DMS153 treated with DMSO at 0.1 percent for 48 hours (cell line): Measurements from ENCODE around the gene LILRB3.
A peak's percentile ranks its signal among the peaks of the same experiment; 100 is the strongest.
"Not testable (repeated sequence)": the region's sequence is repeated elsewhere in the genome, so short reads cannot be mapped to it uniquely, and the experiment has no call there.

Experiments
- DNase-seq: peaks from one replicate; lab custom pipeline; 2025; ENCODE audit not compliant: unreplicated experiment; lab: John Stamatoyannopoulos, UW

The LILRB3 gene

DNA sequence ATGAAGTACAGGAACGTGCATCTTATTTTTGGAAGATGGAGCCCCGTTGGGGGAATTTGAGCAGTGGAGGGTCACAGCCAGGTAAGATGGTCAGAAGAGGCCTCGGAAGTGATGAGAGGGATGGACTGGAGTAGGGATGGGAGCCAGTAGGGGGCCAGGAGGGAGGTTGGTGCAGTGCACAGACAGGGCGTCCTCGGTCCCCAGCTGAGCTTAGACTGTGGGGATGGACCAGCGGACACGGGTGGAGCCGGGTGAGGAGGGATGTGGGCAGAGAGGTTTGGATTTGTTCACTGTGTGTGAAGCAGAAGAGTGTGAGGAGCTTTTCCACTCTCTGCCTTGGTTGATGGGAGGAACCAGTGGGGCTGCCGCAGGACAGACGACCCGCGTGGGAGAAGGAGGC, 11.6 kb downstream of the LILRB3 start:
- DNase-seq = no peak

DNA sequence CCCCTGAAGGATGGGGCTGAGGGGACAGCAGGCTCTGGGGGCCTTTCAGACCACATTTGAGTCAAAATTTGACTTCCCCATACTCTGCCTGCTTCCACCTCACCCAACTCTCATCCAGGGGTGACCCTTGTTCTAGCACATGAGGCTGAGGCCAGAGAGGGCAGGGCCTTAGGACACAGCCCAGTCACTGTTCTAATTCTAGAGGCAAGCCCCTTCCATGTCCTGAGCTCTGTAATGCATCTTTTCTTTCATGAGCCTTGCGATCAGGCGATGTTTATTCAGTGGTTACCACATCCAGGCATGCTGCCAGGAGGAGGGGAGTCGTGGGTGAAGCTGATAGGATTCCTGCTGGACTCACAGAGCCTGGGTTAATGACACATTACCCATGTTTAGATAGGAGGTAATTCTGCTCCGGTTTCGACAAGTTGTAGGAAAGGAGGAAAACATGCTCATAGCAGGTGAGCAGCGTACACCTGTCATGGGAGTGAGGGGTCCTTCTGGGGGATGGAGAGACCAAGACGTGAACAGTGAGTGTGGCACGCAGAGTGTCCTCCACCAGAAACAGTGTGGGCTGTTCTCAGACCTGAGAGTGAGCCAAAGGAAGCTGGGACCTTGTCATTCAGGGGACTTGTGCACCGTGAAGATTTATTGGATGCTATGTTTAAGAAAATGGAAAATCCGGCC, 12.9 kb downstream of the LILRB3 start:
- DNase-seq = peak; percentile 84

DNA sequence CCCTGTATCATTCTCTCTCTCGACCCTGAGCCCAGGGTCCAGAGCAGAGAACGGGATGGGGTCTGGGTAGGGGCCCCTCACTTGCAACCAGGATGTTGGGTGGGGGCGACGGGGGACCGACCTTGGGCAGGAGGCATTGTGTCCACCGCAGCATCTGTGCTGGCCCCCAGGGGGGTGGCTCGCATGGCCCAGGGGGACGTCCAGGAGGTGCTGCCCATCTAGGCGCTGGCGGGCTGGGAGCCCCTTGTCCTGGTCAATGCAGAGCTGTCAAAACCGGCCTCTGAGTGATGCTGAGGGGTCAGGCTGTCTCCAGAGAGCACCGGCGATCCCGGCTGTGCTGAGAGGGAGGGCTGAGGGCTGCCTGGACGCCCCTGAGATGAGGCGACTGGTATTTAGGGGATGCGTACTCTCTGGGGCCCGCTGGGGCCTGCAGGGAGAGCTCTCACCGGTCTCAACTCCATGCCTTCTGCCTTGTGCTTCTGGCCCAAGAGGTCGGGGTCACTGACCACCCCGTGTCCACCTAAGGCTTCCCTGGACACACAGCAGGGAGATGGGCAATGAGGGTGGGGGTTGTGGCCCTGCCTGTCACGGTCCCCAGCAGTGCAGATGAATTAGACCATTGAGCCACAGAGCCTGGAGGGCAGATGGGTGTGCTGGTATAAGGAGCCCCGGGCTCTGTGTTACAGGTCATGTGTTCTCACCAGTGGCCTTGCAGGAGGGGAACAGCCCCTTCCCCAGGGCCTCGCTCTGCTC, 13.6 kb downstream of the LILRB3 start:
- no peak for DNase-seq

DNA sequence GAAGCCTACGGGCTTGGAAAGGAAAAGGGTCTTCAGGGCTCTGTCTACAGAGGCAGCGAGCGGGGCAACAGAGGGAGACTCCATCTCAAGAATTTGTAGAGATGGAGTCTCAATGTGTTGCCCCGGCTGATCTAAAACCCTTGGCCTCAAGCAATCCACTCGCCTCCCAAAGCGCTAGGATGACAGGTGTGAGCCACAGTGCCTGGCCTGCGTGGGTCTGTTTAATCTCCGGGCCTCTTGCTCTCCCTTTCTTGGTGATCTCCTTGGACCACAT, 14.1 kb downstream of the LILRB3 start:
- DNase-seq = no peak

DNA sequence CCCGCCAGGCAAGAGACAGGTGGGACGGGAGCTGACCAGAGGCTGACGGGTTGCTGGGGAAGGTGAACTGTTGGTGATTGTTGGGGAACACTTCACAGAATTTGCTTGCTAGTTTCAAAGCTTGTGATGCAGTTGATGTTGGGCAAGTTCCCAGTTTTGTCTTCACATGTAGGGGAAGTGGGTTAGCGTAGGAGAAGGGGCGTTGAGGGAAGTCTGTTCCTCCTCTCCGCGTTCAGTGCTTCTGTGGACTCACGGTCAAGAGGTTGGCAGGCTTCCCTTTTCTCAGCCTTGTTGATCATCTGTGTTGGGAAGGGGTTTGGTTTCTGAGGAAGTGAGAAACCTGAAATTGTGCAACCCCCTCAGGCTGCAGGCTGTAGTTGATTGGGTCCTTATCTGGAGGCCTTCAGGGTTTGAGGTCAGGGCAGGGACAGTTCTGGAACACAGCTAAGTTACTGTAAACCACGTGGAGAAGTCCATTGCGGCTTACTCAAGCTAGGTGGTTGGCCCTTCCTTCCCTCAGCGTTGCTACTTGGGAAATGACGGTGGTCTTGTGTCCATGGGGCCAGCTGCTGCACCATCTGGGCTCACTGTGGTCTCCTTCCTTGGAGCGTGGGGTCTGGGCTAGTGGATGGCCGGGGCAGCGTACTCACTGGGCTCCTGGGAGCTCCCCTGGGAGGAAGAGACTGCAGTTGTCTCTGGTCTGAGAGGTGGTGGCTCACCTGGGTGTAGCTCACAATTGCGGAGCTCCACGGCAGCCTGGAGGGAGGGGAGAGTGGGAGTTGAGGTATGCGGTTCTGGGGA, 14.6 kb downstream of the LILRB3 start:
- DNase-seq = no peak

DNA sequence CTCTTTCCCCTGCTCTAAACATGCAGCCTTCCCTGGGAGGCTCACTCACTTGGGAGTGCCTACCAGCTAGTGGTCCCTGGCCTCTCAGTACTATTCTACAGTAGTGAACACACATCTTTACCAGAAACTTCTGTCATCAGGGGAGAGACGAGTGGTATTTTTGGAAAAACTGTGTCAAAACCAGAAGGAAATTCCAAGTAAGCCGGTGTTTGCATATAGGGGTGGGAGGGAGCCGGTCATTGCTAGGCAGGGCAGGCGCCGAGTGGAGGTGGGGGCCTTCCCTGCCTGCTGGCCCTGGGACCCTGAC, 15.2 kb downstream of the LILRB3 start:
- DNase-seq = no peak

DNA sequence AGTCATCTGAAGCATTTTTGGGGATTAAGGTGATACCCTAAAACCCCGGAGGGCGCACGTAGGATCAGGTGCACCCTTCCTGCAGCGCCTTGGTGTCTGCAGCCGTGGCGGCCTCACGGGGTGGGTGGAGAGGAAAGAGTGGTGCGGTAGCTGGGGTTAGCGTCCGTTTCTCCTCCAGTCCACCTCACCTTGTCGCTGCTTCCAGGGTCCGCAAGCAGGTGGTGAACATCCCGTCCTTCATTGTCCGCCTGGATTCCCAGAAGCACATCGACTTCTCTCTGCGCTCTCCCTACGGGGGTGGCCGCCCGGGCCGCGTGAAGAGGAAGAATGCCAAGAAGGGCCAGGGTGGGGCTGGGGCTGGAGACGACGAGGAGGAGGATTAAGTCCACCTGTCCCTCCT, 15.6 kb downstream of the LILRB3 start:
- not testable (repeated sequence) for DNase-seq

DNA sequence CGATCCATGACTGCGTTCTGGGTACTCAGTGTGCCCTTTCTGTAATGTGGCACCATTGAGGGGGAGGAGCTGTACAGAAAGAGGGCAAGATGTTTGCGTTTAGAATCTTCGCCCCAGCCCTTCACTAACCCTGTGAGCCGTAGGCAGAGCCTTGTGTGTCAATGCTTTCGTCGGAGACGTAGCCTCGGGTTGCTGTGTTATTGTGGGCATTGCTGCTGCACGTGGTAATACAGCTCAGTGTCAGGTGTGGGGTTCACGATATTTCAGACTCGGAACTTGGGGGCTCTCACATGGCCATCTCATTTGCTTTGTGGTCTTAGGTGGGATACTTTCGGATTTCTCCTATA, 16.0 kb downstream of the LILRB3 start:
- no peak for DNase-seq

DNA sequence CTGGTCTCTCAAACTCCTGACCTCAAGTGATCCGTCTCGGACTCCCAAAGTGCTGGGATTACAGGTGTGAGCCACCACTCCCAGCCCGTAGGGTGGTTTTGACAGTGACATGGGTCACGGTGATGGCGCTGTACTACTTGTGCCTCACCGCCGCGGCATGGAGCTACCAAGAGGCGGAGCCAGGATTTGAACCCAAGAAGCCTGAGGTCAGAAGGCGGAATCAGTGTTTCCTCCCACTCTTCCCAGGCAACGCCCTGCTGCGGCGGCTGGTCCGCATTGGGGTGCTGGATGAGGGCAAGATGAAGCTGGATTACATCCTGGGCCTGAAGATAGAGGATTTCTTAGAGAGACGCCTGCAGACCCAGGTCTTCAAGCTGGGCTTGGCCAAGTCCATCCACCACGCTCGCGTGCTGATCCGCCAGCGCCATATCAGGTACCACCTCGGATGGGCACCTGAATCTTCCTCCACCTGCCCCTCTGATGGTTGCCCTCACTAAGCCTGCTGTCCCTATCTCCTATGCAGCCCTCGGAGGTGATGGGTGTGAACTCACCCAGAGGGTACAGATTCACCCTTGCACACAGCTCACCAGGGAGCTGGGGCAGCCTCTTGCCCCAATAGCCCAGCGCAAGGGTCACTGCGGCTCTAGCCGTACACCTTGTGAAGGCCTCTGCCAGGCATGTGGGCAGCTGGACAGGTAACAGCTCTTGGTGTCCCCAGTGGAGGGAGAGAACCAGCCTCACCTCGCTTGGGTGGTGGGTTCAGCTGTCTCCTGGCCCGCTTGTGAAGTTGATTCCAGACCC, 16.6 kb downstream of the LILRB3 start:
- DNase-seq = no peak

DNA sequence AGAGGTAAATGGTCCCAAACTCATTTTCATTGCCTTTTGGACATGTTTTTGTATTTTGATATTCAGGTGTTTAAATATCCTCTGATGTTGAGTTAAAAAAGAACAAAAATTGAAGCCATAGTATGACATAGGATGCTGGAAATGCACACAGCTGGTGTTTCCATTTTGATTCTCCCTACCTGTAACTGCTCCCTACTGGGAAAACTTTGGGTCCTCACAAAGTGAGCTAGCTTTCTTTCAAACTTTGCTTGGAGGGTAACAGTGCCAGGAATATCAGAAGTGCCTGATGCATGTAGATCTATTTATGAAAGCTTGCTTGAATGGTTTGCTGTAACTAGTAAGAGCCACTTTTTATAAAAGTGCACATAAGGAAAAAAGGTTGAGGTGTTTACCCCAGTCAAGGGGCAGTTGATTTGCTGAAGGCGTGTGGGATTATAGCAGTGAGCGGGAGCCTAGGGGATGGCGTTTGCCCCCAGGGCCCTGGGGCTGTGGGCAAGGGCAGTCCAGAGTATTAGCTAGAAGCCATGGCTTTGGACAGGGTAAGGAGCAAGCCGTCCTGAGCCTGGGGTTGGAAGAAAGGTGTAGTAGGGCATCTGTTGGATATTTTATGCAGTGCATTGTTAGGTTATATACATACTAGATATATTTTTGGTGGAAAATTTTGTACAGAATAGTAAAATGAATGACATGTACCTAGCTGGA, 17.9 kb downstream of the LILRB3 start:
- DNase-seq = no peak

DNA sequence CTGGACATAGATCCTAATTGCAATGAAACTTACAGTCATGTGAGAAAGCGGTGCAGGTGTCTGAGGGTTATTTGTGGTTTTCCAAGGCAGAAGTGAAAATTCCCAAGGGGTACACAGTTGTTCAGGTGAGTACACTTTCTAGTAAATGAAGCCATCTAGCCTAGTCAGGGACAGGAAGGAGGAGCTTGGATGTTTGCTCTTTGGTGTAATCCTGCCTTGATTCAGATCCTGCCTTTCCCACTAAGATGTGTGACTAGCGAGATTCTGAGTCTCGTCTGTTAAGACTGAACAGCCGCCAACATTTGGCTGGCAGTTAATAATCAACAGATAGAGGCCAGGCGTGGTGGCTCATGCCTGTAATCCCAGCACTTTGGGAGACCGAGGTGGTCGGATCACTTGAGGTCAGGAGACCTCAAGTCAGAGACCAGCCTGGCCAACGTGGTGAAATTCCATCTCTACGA, 19.6 kb downstream of the LILRB3 start:
- DNase-seq = no peak

DNA sequence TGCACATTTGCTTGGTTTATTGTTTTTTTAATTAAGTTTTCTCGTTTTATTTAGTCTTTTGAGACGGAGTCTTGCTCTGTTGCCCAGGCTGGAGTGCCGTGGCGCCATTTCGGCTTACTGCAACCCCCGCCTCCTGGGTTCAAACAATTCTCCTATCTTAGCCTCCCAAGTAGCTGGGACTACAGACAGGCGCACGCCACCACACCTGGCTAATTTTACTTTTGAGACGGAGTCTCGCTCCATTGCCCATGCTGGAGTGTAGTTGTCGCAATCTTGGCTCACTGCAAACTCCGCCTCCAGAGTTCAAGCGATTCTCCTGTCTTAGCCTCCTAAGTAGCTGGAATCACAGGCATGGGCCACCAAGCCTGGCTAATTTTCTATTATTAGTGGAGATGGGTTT, 20.8 kb downstream of the LILRB3 start:
- DNase-seq = no peak

DNA sequence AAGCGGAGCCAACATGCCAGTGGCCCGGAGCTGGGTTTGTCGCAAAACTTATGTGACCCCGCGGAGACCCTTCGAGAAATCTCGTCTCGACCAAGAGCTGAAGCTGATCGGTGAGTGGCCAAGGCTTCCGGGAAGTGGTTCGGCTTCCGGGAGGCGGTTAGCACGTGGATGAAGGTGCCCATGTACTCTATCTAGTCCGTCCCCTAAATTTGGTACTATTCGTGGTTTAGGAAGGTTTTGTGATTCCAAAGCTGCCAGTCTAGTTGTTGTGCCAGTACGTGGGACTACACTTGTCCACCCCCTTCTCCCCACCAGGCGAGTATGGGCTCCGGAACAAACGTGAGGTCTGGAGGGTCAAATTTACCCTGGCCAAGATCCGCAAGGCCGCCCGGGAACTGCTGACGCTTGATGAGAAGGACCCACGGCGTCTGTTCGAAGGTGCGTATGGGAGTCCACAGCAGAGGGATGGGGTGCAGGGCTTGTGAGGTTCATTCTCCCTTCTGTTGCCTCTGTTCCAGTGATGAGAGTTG, 21.6 kb downstream of the LILRB3 start:
- DNase-seq = no peak

DNA sequence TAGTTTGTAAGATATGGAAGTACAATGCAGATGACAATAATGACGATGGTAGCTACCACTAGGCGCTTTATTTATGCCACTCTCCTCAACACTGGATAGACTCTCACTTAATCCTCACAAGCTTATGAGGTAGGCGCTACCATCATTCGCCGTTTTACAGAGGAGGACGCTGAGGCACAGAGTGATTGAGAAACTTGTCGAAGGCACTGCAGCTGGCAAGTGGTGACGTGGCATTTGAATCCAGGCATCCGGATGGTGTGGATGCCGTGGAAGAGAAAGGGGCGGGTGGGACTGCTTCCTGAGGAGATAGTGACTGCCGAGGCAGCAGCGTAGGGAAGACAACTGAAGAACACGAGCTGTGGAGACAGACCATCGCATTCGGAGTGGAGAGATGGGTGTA, 23.4 kb downstream of the LILRB3 start:
- no peak for DNase-seq

DNA sequence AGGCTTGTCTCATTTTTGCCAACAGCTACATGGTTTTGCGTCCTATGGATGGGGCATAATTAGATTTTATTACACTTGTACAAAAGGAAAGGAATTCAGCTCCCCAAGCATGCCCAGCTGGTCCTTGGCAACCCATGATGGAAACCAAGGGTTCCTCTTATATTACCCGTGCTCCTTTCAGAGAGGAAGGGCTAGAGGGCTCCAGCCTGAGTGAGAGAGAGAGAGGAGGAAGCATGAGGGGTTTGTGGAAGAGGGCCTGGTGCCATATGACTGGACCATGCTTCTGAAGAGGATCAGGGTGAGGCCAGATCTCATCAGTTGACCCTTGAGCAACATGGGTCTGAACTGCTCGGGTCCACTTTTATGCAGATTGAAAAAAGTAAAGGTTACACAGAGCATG, 25.7 kb downstream of the LILRB3 start:
- DNase-seq = no peak

DNA sequence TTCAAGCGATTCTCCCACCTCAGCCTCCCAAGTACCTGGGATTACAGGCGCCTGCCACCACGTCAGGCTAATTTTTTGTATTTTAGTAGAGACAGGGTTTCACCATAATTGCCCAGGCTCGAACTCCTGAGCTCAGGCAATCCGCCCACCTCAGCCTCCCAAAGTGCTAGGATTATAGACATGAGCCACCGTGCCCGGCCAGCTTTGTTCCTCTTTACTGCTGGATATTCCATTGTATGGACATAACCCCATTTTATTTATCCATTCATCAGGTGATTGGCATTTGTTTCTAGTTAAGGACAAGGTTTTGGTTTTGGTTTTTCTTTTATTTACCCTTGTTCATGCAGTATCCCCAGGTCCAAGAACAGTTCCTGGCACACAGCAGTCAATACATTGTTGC, 26.3 kb downstream of the LILRB3 start:
- DNase-seq = no peak

DNA sequence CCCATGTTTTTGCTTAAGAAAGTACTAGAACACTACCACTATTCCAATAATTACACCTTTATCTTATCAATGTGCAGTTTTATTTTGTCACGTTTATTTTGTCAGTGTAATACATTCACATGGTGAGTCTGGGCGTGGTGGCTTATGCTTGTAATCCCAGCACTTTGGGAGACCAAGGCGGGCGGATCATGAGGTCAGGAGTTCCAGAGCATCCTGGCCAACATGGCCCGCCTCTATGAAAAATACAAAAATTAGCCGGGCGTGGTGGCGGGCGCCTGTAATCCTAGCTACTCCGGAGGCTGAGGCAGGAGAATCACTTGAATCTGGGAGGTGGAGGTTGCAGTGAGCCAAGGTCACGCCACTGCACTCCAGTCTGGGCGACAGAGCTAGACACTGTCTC, 28.3 kb downstream of the LILRB3 start:
- DNase-seq = not testable (repeated sequence)

DNA sequence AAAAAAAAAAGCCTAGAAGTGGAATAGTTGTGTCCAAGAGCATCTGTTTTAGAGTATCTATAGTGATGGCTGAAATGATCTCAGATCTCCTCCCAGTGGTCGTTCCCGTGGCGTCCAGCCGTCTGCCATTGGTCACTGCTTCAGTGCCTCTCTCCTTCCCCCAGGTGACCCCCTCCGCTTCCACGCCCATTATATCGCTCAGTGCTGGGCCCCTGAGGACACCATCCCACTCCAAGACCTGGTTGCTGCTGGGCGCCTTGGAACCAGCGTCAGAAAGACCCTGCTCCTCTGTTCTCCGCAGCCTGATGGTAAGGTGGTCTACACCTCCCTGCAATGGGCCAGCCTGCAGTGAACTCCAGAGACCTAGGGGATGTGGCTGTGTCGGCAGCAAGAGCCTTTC, 29.8 kb downstream of the LILRB3 start:
- DNase-seq = no peak

DNA sequence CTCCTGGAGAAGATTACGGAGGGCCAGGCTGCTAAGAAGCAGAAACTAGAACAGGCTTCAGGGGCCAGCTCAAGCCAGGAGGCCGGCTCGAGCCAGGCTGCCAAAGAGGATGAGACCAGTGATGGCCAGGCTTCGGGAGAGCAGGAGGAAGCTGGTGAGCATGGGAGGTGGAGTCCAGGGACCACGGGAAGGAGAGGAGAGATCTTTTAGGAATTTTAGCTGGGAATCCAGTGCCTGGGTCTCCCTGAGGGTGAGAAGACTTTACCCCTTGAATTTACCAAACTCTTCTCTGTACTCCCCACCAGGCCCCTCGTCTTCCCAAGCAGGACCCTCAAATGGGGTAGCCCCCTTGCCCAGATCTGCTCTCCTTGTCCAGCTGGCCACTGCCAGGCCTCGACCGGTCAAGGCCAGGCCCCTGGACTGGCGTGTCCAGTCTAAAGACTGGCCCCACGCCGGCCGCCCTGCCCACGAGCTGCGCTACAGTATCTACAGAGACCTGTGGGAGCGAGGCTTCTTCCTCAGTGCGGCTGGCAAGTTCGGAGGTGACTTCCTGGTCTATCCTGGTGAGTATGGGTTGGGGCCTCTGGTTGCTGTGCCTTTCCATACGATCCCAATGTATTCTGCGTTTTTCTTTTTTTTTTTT, 30.9 kb downstream of the LILRB3 start:
- DNase-seq = no peak
